Measurements from ENCODE around the gene INSR. TPM values are rescaled to one million over a fixed set of nuclear protein-coding genes. Genes with fewer than 3 reads are reported as not detected.
"Not testable (repeated sequence)": the region's sequence is repeated elsewhere in the genome, so short reads cannot be mapped to it uniquely, and the experiment has no call there.

Gene INSR
- total RNA-seq, 1 experiment from 2014 or later, result 2.5 TPM

- BruUV-seq (replicated peaks); DNase-seq (ENCODE audit: low read depth, low spot score); H3K4me1 ChIP-seq (ENCODE audit: control insufficient read depth, insufficient read depth, low read length); H3K4me3 ChIP-seq (ENCODE audit: low read depth in 2 of 2, low read length in 2 of 2); intact Hi-C loops (cut with micrococcal nuclease; ENCODE audit: unreplicated experiment); H3K27me3 ChIP-seq (ENCODE audit: control insufficient read depth, insufficient read depth, low read length); H3K27ac ChIP-seq (ENCODE audit: low read length); in situ Hi-C loops (cut with HindIII; ENCODE audit: low pct_unique_long_range_greater_than_20kb, low sequenced_read_pairs); H3K9me3 ChIP-seq (ENCODE audit: control insufficient read depth, insufficient read depth, low read depth, low read length); H3K36me3 ChIP-seq (ENCODE audit: control insufficient read depth, insufficient read depth, low read length); CTCF ChIA-PET; ATAC-seq: not testable (repeated sequence)
- POLR2A ChIA-PET, result interaction anchor here (0.5 kb wide), 1 partner anchor 183 kb away, joined by 4 read pairs; no protein-coding TSS in a partner anchor
Measured at GRCh38 chr19:7209036-7209435, 85.2 kb downstream of the INSR start.

- Histone ChIP-seq H3K4me3 (ENCODE audit: low read depth in 2 of 2, low read length in 2 of 2) (no peak overlapping the region), H3K4me1 (ENCODE audit: control insufficient read depth, insufficient read depth, low read length) (no peaks in the 10 kb centered on the region; the same call in 1 of the 2 replicates), H3K27me3 (ENCODE audit: control insufficient read depth, insufficient read depth, low read length) (no peaks in the 10 kb centered on the region; the same call in none of the 2 replicates), H3K36me3 (ENCODE audit: control insufficient read depth, insufficient read depth, low read length) (no peaks in the 10 kb centered on the region), H3K9me3 (ENCODE audit: control insufficient read depth, insufficient read depth, low read depth, low read length) (no peaks in the 10 kb centered on the region), H3K27ac (ENCODE audit: low read length) (no peak overlapping the region)
- DNase-seq (ENCODE audit: low read depth, low spot score) (no peak), ATAC-seq (no peak)
- TF ChIP-seq REST (IDR thresholded peaks at IDR 0.05; ENCODE audit: insufficient read depth in 1 of 2, low read depth in 2 of 2, low read length in 1 of 2), result no peak
- TF ChIP-seq TCF7L2 (IDR thresholded peaks at IDR 0.05; ENCODE audit: low read depth, low read length), result no peak
- no peak for TF ChIP-seq SIN3A (IDR thresholded peaks at IDR 0.05; ENCODE audit: borderline replicate concordance, insufficient read depth, low read depth, low read length)
- no peak for TF ChIP-seq POLR2AphosphoS5 (IDR thresholded peaks at IDR 0.05; ENCODE audit: low read depth, low read length)
- TF ChIP-seq CTCF (IDR thresholded peaks at IDR 0.05), result no peak
- ChIA-PET POLR2A (no interaction called here), CTCF (no interaction called here)
- in situ Hi-C loops (cut with HindIII; ENCODE audit: low pct_unique_long_range_greater_than_20kb, low sequenced_read_pairs) (no loop called here), intact Hi-C loops (cut with micrococcal nuclease; ENCODE audit: unreplicated experiment) (no loop called here)
- no TSS peak for BruUV-seq (replicated peaks)
Measured at GRCh38 chr19:7203332-7203731, 90.9 kb downstream of the INSR start.

GRCh38 chr19:7202888-7203287 lies 91.3 kb downstream of the INSR start:
- intact Hi-C loops (cut with micrococcal nuclease; ENCODE audit: unreplicated experiment) (no loop called here), in situ Hi-C loops (cut with HindIII; ENCODE audit: low pct_unique_long_range_greater_than_20kb, low sequenced_read_pairs) (no loop called here)
- Histone ChIP-seq H3K36me3 (ENCODE audit: control insufficient read depth, insufficient read depth, low read length) (no peaks in the 10 kb centered on the region), H3K27me3 (ENCODE audit: control insufficient read depth, insufficient read depth, low read length) (no peaks in the 10 kb centered on the region; the same call in none of the 2 replicates), H3K9me3 (ENCODE audit: control insufficient read depth, insufficient read depth, low read depth, low read length) (no peaks in the 10 kb centered on the region), H3K4me3 (ENCODE audit: low read depth in 2 of 2, low read length in 2 of 2) (no peak overlapping the region), H3K4me1 (ENCODE audit: control insufficient read depth, insufficient read depth, low read length) (no peaks in the 10 kb centered on the region; the same call in 1 of the 2 replicates), H3K27ac (ENCODE audit: low read length) (no peak overlapping the region)
- POLR2A ChIA-PET, result interaction anchor here (0.7 kb wide), 1 partner anchor 15 kb away, joined by 11 read pairs; no protein-coding TSS in a partner anchor
- CTCF ChIA-PET, result interaction anchor here (0.7 kb wide), 2 partner anchors 23 to 35 kb away, joined by 10 to 11 read pairs; no protein-coding TSS in a partner anchor
- DNase-seq (ENCODE audit: low read depth, low spot score) (no peak), ATAC-seq (no peak)
- BruUV-seq (replicated peaks), result no TSS peak
- TF ChIP-seq REST (IDR thresholded peaks at IDR 0.05; ENCODE audit: insufficient read depth in 1 of 2, low read depth in 2 of 2, low read length in 1 of 2), result no peak
- TF ChIP-seq TCF7L2 (IDR thresholded peaks at IDR 0.05; ENCODE audit: low read depth, low read length), result no peak
- TF ChIP-seq POLR2AphosphoS5 (IDR thresholded peaks at IDR 0.05; ENCODE audit: low read depth, low read length), result no peak
- no peak for TF ChIP-seq CTCF (IDR thresholded peaks at IDR 0.05)
- no peak for TF ChIP-seq SIN3A (IDR thresholded peaks at IDR 0.05; ENCODE audit: borderline replicate concordance, insufficient read depth, low read depth, low read length)

Data from Panc1 (cell line).